Measurements from ENCODE around the gene HS2ST1.

DNA sequence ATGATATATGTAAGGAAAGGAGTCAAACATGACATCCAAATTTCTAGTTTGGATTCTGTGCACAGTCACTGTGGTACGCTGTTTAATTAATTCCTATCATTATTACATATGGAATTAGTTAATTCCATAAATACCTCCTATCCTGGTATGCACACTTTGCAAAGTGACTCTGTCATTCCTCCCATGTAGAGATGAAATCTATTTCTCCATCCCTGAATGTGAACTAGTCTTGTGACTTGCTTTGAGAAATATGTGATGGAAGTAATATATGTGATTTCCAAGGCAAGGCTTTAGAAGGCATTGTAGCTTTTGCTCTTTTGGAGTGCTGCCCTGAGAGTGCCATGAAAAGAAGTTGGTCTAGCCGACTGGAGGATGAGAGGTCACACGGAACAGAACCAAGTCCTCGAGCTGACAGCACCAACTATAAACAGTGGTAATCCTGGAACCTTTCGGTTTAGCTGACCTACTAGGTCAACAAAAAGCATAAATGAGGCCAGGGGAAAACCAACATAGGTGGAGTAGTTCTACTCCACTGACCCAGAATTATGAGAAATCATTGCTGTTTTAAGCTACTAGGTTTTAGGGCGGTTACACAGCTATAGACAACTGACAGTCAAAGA, 2.0 kb upstream of the HS2ST1 start:
- TF ChIP-seq, protein P1, sequence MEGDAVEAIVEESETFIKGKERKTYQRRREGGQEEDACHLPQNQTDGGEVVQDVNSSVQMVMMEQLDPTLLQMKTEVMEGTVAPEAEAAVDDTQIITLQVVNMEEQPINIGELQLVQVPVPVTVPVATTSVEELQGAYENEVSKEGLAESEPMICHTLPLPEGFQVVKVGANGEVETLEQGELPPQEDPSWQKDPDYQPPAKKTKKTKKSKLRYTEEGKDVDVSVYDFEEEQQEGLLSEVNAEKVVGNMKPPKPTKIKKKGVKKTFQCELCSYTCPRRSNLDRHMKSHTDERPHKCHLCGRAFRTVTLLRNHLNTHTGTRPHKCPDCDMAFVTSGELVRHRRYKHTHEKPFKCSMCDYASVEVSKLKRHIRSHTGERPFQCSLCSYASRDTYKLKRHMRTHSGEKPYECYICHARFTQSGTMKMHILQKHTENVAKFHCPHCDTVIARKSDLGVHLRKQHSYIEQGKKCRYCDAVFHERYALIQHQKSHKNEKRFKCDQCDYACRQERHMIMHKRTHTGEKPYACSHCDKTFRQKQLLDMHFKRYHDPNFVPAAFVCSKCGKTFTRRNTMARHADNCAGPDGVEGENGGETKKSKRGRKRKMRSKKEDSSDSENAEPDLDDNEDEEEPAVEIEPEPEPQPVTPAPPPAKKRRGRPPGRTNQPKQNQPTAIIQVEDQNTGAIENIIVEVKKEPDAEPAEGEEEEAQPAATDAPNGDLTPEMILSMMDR (conservative IDR thresholded peaks at IDR 0.05; ENCODE audit: low read depth in 2 of 2) = no peak
- TF ChIP-seq POLR2AphosphoS5 (IDR thresholded peaks at IDR 0.05; ENCODE audit: low read depth) = no peak
